Measurements from ENCODE around the gene NBAS.

Gene NBAS

GRCh38 chr2:15120631-15121030 lies 440.5 kb downstream of the NBAS start:
- TF ChIP-seq GATA1 (IDR thresholded peaks at IDR 0.05; ENCODE audit: low read depth, low read length) (no peak), POLR2A (IDR thresholded peaks at IDR 0.05; ENCODE audit: low read length) (no peak)
- DNase-seq: no peak

- no peak for DNase-seq
- TF ChIP-seq GATA1 (IDR thresholded peaks at IDR 0.05; ENCODE audit: low read depth, low read length) (no peak), POLR2A (IDR thresholded peaks at IDR 0.05; ENCODE audit: low read length) (no peak)
These were observed 441.4 kb downstream of the NBAS start for GRCh38 chr2:15119722-15120175.

DNA sequence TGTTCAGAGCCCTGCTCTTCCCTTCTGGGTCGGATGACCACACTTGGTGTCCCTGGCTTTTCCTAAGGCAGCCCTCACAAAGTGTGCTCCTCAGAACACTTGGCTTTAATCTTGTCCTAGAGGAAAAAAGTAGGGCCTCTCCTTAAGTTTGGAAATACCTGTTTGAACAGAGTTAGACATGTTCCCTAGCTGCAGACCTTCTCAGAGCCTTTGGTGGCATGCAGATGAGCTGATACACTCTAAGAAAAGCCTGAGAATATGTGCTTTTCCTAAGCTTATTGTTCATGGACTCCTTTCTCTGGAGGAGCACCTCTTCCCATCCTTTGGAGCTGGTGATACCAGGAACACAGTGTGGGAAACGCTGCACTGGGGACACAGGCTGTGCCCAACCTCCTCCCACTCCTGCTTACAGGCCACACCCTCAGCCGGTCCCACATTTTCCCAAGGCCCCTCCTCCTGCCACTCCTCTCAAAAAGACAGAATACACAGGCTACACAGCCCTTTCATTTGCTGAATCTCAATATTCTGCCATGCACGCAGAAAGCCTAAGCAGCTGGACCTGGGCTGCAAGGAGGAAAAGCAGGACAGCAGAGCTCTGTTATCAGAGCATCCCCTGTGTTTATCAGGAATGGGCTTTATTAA lies 443.6 kb downstream of the NBAS start:
- no peak for DNase-seq
- TF ChIP-seq GATA1 (IDR thresholded peaks at IDR 0.05; ENCODE audit: low read depth, low read length): no peak
- no peak for TF ChIP-seq POLR2A (IDR thresholded peaks at IDR 0.05; ENCODE audit: low read length)
